GM12873 (cell line): ENCODE results near the gene ENOX2.

Experiments
- TF ChIP-seq, protein P1 (sequence below): IDR thresholded peaks from 2 replicates; pipeline ENCODE4 v1.5.1; 2012; ENCODE audit warnings: low read depth, mild to moderate bottlenecking, moderate library complexity, low read length, control low read depth; ENCODE audit not compliant: insufficient read depth; ENCODE audit errors: missing control alignments

Gene ENOX2

DNA sequence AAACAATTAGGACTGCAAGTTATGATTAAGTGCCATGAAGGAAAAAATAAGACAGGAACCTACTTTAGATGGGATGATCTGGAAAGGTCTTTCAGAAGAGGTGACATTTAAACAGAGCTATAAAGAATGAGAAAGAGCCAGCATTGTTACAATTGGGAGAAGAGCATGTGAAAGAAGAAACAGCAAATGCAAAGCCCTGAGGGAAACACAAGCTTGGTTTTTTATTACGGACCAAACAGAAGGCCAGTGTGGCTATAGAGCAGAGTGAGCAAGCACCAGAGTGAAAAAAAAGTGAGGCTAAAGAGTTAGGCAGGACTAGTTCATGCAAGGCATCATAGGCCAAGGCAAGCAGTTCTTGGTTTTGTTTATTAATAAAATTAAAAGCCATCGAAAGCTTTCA lies 325.6 kb downstream of the ENOX2 start:
- TF ChIP-seq, protein P1, sequence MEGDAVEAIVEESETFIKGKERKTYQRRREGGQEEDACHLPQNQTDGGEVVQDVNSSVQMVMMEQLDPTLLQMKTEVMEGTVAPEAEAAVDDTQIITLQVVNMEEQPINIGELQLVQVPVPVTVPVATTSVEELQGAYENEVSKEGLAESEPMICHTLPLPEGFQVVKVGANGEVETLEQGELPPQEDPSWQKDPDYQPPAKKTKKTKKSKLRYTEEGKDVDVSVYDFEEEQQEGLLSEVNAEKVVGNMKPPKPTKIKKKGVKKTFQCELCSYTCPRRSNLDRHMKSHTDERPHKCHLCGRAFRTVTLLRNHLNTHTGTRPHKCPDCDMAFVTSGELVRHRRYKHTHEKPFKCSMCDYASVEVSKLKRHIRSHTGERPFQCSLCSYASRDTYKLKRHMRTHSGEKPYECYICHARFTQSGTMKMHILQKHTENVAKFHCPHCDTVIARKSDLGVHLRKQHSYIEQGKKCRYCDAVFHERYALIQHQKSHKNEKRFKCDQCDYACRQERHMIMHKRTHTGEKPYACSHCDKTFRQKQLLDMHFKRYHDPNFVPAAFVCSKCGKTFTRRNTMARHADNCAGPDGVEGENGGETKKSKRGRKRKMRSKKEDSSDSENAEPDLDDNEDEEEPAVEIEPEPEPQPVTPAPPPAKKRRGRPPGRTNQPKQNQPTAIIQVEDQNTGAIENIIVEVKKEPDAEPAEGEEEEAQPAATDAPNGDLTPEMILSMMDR, result no peak

- TF ChIP-seq, protein P1, result peak; percentile 92
Measured at GRCh38 chrX:130575831-130576389, 327.1 kb downstream of the ENOX2 start.
